GM18526 (cell line): Measurements from ENCODE around the gene ENTHD1.

ENCODE experiments used
- POLR2A ChIP-seq: IDR thresholded peaks from 3 replicates; pipeline ENCODE4 v1.6.1; 2011; ENCODE audit not compliant: insufficient read length; ENCODE audit errors: extremely low read depth

The ENTHD1 gene

GRCh38 chr22:39789788-39790187, 103.8 kb downstream of the ENTHD1 start:
- TF ChIP-seq POLR2A: no peak

- no peak for TF ChIP-seq POLR2A
Measured at GRCh38 chr22:39785232-39785631, 108.3 kb downstream of the ENTHD1 start.

- no peak for TF ChIP-seq POLR2A
Measured at GRCh38 chr22:39777716-39778454, 115.7 kb downstream of the ENTHD1 start.

DNA sequence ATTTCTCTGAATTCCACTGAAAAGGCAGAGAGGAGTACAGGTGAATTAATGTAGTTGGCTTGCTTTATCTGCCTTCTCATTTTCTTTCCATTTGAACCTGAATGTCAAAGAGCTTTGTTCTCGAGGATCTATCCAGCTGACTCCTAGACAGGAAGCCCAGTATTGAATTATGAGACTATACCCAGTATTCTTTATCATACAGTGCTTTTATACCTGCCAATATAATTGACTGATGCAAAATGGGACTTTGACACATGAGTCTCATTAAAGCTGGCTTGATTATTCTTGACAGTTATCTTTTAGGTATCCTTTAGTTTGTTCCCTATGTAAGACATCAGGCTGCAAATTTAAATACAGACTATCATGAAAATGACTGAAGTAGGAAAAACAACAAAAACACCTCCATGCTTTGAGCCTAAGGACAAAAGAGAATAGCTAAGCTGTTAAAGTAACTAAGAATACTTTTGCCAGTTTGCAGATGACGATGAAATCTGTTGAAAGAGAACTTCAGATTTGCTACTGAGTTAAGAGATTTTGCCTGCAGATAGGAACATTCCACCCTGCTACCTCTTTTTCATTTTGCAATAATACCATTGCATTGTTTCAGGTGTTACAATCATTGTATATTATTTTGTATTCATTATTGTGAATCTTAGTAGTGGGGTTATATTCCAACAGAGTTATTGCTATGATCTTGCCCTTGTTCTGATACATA, 117.1 kb downstream of the ENTHD1 start:
- no peak for TF ChIP-seq POLR2A

DNA sequence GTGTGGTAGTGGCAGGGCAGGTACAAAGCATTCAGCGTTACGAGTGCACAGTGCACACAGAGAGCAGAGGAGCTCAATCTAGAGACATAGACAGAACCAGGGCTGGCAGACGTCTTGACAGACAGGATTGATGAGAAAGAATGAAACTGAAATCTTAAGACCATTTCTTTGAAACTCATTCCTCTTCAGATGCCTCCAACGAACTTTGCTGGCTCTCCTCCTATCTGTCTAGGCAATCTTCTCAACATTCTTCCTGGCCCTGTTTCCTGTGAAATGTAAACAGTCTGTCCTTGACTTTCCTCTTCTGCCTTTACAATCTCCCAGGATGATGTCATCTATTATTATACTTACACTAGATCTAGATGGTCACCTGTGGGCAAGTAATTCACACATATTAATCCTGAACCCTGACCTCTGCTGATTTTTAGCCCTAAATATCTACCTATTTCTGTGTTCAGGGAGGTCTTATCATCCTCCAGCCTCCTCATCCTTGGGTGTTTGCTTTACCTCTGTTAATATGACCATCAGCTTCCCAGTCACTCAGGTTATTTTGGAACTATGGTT, 119.5 kb downstream of the ENTHD1 start:
- TF ChIP-seq POLR2A: no peak

- TF ChIP-seq POLR2A: no peak
Measured at GRCh38 chr22:39773503-39773902, 120.1 kb downstream of the ENTHD1 start.

- TF ChIP-seq POLR2A: no peak
Measured at GRCh38 chr22:39771486-39771885, 122.1 kb downstream of the ENTHD1 start.

DNA sequence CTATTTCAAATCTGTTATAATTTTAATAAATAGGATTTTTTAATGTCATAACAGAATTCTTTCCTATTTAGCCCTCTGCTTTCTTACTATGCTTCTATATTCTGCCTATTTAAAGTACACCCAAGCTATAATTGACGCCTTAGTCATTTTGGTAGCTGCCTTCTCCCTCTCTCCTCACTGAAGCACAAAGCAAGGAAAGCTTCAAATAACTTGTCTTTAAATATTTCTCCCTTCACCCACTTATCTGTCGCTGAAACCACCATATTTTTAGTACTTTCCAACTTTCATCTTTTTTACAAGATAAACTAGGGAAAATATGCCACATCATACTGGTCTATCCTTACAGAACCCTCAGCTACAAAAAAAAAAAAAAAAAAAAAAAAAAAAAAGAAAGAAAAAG, 127.9 kb downstream of the ENTHD1 start:
- no peak for TF ChIP-seq POLR2A

- TF ChIP-seq POLR2A: no peak
Measured at GRCh38 chr22:39765046-39765445, 128.5 kb downstream of the ENTHD1 start.

GRCh38 chr22:39763276-39763675, 130.3 kb downstream of the ENTHD1 start:
- no peak for TF ChIP-seq POLR2A

DNA sequence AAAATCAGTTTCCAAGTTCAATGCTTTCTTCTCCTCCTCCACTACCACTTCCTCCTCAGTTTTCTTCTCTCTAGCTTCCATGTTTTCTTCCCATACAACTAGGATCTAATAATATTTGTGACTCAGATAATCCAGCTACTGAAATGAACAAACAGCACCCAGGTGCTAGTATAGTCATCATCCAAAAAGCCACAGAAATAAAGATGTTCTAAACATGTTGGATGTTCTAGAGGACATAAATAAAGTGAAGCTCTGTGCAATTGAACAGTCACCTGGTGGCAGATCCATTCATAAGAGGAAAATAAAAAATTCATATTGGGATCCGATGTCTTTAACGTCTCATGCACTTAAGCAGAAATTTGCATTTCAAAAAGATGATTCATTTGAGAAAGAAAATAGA, 142.8 kb downstream of the ENTHD1 start:
- TF ChIP-seq POLR2A: no peak

DNA sequence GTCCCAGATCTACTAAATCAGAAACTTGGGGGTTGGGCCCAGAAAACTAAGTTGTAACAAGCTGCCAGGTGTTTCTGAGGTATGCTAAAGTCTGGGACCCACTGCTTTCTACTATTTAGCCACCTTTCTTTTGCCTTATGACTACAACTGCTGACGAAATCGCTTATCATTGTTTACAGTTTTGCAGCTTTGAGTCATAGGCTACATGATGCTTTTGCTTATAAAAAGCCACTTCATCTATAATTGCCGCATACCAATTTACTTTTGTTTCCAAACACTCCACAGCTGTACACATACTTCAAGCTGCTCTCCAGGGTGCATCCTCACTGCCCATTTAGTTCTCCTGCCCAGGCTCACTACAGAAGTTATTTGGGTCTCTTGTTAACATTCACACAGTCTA, 144.7 kb downstream of the ENTHD1 start:
- TF ChIP-seq POLR2A: no peak

GRCh38 chr22:39746600-39747262, 146.8 kb downstream of the ENTHD1 start:
- TF ChIP-seq POLR2A: no peak

DNA sequence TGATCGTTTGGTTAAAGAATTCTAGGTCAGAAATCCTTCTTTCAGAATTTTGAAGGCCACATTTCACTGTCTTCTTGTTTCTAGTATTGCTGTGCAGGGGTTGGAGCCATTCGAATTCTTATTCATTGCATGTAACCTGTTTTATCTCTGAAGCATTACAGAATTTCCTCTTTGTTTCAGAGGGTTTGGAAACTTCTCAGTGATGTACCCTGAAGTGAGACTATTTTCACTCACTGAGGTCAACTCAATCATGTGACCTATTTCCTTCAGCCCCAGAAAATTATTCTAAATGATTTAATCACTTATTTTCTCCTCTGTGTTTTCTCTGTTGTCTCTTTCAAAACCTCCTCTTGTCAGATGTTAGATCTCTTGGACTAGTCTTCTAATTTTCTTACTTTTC, 147.8 kb downstream of the ENTHD1 start:
- TF ChIP-seq POLR2A: no peak

DNA sequence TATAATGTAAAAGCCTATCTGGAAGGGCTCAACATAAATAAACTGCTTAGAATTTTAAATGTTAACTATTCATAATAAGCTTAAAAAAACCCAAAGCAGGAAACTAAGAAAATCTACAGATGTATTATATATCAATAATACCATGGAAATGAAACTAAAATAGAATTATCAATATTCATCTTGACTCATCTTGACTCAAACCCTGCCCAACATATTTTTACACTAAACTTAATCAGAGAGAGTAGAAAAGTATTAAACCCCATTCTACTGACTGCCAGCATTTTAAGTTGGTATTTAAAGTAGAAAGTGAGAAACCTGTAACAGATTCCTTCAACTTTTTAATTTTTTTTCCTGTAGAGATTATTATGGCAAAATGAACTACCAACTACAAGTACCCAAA, 149.2 kb downstream of the ENTHD1 start:
- no peak for TF ChIP-seq POLR2A

GRCh38 chr22:39743935-39744334, 149.6 kb downstream of the ENTHD1 start:
- TF ChIP-seq POLR2A: no peak

DNA sequence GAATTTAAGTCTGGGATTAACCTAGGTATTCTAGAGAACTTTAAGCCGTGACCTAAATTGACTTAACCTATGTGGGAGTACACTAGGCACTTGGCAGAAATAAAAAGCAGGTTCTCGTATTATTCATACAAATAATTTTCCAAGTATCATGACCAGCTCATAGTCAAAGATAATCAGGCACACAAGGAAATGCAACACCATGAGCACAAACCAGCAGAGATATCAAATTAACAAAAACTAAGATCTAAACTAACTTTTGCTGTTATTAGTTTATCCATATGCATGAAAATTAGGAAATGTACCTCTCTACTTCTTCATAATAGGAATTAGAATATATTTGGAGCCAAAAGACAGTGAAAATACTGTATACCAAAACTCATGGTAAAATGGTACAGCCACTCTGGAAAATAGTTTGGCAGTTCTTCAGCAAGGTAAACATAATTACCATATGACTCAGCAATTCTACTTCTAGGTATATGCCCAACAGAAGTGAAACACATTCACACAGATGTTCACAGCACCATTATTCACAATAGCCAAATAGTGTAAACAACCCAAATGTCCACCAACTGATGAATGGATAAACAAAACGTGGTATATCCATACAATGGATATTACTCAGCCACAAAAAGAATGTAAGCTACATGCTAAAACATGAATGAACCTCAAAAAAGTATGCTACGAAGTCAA, 154.1 kb downstream of the ENTHD1 start:
- no peak for TF ChIP-seq POLR2A
